Vagina (tissue), 2 donors: Measurements from ENCODE around the gene MEGF8. TPM values are rescaled to one million over a fixed set of nuclear protein-coding genes. Genes with fewer than 3 reads are reported as not detected.

Source experiments
- DNase-seq, 2 donors: peaks; one replicate each; pipeline ENCODE4 v3.0.0-alpha.2; 2017; ENCODE audit errors: extremely low spot score in 2 of 2
- H3K27ac ChIP-seq: fragments of 200-600 bp; sonication (generic); one replicate; pipeline ENCODE4 v1.5.1; 2019
- H3K27me3 ChIP-seq: fragments of 200-600 bp; sonication (generic); one replicate; pipeline ENCODE4 v1.5.1; 2019
- H3K36me3 ChIP-seq, 2 donors: fragments of 200-600 bp; sonication (generic); one replicate each; pipeline ENCODE4 v1.5.1; 2017 to 2019
- H3K4me1 ChIP-seq: fragments of 200-600 bp; sonication (generic); one replicate; pipeline ENCODE4 v1.5.1; 2019
- H3K4me3 ChIP-seq, 2 donors: fragments of 200-600 bp; sonication (generic); 1 replicate in 1 of 2; 2 replicates in 1 of 2; pipeline ENCODE4 v1.5.1; 2016 to 2019
- H3K9me3 ChIP-seq: fragments of 200-600 bp; sonication (generic); one replicate; pipeline ENCODE4 v1.5.1; 2019
- CTCF ChIP-seq, 3 experiments: fragments of 450-650 bp in 2 of 3; fragments of 200-600 bp in 1 of 3; sonication (generic) in 1 of 3; IDR thresholded peaks; one replicate each; pipeline ENCODE4 v1.5.1; 2017 to 2019; ENCODE audit warnings: antibody characterized with exemption in 3 of 3, mild to moderate bottlenecking in 2 of 3, moderate library complexity in 2 of 3
- POLR2A ChIP-seq, 2 donors: fragments of 450-650 bp; IDR thresholded peaks; one replicate each; pipeline ENCODE4 v1.6.1; 2017; ENCODE audit warnings: antibody characterized with exemption in 2 of 2, mild to moderate bottlenecking in 2 of 2, moderate library complexity in 2 of 2
- POLR2AphosphoS5 ChIP-seq, 2 donors: sonication (generic); formaldehyde crosslinking; IDR thresholded peaks; one replicate each; pipeline ENCODE4 v1.9.0; 2017; ENCODE audit warnings: antibody characterized with exemption in 2 of 2, mild to moderate bottlenecking in 2 of 2, low read depth in 1 of 2; ENCODE audit not compliant: insufficient read depth in 1 of 2
- intact Hi-C: fragments of 100-400 bp; cut with DNase I; formaldehyde crosslinking; loops from one replicate; pipeline ENCODE4 v1.15.1; 2023
- total RNA-seq: library from RNA; depleted of rRNA; stranded (reverse); fragments of >200 nt; gene quantifications from one replicate; pipeline ENCODE4 v1.2.3, GENCODE V29; 2016

MEGF8 gene
- total RNA-seq, 1 donor from 2014 or later: 13.5 TPM

GRCh38 chr19:42394751-42395150, 69.3 kb downstream of the MEGF8 start:
- TF ChIP-seq CTCF (IDR thresholded peaks at IDR 0.05) (no peak), POLR2A (IDR thresholded peaks at IDR 0.05) (no peak), POLR2AphosphoS5 (IDR thresholded peaks at IDR 0.05; ENCODE audit: insufficient read depth in 1 of 2, low read depth in 1 of 2) (no peak)
- intact Hi-C loops: loop anchor here (5.0 kb wide), 1 partner anchor 67 kb away; the partner anchor contains the start of gene MEGF8
- Histone ChIP-seq H3K27me3 (no peaks in the 10 kb centered on the region), H3K9me3 (no peaks in the 10 kb centered on the region), H3K4me3 (no peak overlapping the region), H3K4me1 (peaks cover 21% of the 10 kb centered on the region), H3K36me3 (no peaks in the 10 kb centered on the region), H3K27ac (no peak overlapping the region)
- no peak for DNase-seq

GRCh38 chr19:42396381-42397262, 71.2 kb downstream of the MEGF8 start:
- peaks cover 33% of the 10 kb centered on the region for H3K4me1 ChIP-seq
- H3K36me3 ChIP-seq: no peaks in the 10 kb centered on the region
- intact Hi-C loops: loop anchor here (5.0 kb wide), 1 partner anchor 69 kb away; the partner anchor contains the start of gene MEGF8
- no peak for TF ChIP-seq CTCF (IDR thresholded peaks at IDR 0.05)
- peak; percentile 89 to 97 for TF ChIP-seq POLR2AphosphoS5 (IDR thresholded peaks at IDR 0.05; ENCODE audit: insufficient read depth in 1 of 2, low read depth in 1 of 2)
- peak in 1 of 2 donors; percentile 75 for TF ChIP-seq POLR2A (IDR thresholded peaks at IDR 0.05)
- H3K4me3 ChIP-seq: peak overlapping the region; percentile 50 to 58
- peak in 1 of 2 donors; percentile 99 for DNase-seq
- H3K9me3 ChIP-seq: no peaks in the 10 kb centered on the region
- H3K27me3 ChIP-seq: no peaks in the 10 kb centered on the region
- peak overlapping the region; percentile 89 for H3K27ac ChIP-seq

GRCh38 chr19:42397263-42398166, 72.1 kb downstream of the MEGF8 start:
- H3K36me3 ChIP-seq: no peaks in the 10 kb centered on the region
- DNase-seq: no peak
- TF ChIP-seq CTCF (IDR thresholded peaks at IDR 0.05): no peak
- no peak for TF ChIP-seq POLR2A (IDR thresholded peaks at IDR 0.05)
- no peak for TF ChIP-seq POLR2AphosphoS5 (IDR thresholded peaks at IDR 0.05; ENCODE audit: insufficient read depth in 1 of 2, low read depth in 1 of 2)
- intact Hi-C loops: loop anchor here (5.0 kb wide), 1 partner anchor 70 kb away; the partner anchor contains the start of gene MEGF8
- no peaks in the 10 kb centered on the region for H3K9me3 ChIP-seq
- peak overlapping the region; percentile 89 for H3K27ac ChIP-seq
- no peaks in the 10 kb centered on the region for H3K27me3 ChIP-seq
- H3K4me3 ChIP-seq: peak overlapping the region; percentile 50 to 58
- peaks cover 42% of the 10 kb centered on the region for H3K4me1 ChIP-seq

GRCh38 chr19:42400404-42400803, 75.0 kb downstream of the MEGF8 start:
- Histone ChIP-seq H3K36me3 (no peaks in the 10 kb centered on the region), H3K9me3 (no peaks in the 10 kb centered on the region), H3K4me1 (peaks cover 43% of the 10 kb centered on the region), H3K27ac (no peak overlapping the region), H3K4me3 (no peak overlapping the region), H3K27me3 (no peaks in the 10 kb centered on the region)
- TF ChIP-seq POLR2A (IDR thresholded peaks at IDR 0.05) (no peak), POLR2AphosphoS5 (IDR thresholded peaks at IDR 0.05; ENCODE audit: insufficient read depth in 1 of 2, low read depth in 1 of 2) (no peak), CTCF (IDR thresholded peaks at IDR 0.05) (no peak)
- no peak for DNase-seq
- intact Hi-C loops: no loop called here
